OCI-LY7 (cell line): ENCODE data around the gene KCNK6. TPM values are rescaled to one million over a fixed set of nuclear protein-coding genes. Genes with fewer than 3 reads are reported as not detected.
"Not testable (repeated sequence)": the region's sequence is repeated elsewhere in the genome, so short reads cannot be mapped to it uniquely, and the experiment has no call there.

Experiments
- BruUV-seq: library from RNA; stranded (reverse); fragments of 400-500 nt; replicated peaks from 2 replicates; lab custom pipeline; 2021; lab: Mats Ljungman, UMichigan
- CTCF ChIA-PET: fragments of 300-600 bp; sonication (Branson Sonifier 250); formaldehyde crosslinking; loops from one replicate; lab custom pipeline; 2022; ENCODE audit warnings: antibody characterized with exemption; ENCODE audit not compliant: unreplicated experiment; lab: Charles Lee
- POLR2A ChIA-PET: fragments of 300-600 bp; sonication (Branson Sonifier 250); formaldehyde crosslinking; loops from one replicate; lab custom pipeline; 2022; ENCODE audit warnings: antibody characterized with exemption; lab: Charles Lee
- DNase-seq: peaks from one replicate; pipeline ENCODE4 v3.0.0-alpha.2; 2015; ENCODE audit warnings: low spot score
- H2AFZ ChIP-seq: fragments of 200-600 bp; sonication (generic), shearing (Covaris generic); 2 replicates; pipeline ENCODE4 v1.6.1; 2014; ENCODE audit warnings: mild to moderate bottlenecking, antibody characterized with exemption, low read length, moderate library complexity
- H3K27ac ChIP-seq: fragments of 200-600 bp; sonication (generic); 2 replicates; pipeline ENCODE4 v1.5.1; 2014; ENCODE audit warnings: mixed run types, low read depth, mild to moderate bottlenecking, moderate library complexity, low read length, inconsistent platforms; ENCODE audit not compliant: poor library complexity, severe bottlenecking
- H3K36me3 ChIP-seq: fragments of 200-600 bp; sonication (generic); 2 replicates; pipeline ENCODE4 v1.6.1; 2014; ENCODE audit warnings: mild to moderate bottlenecking, antibody characterized with exemption, low read length, moderate library complexity, mixed read lengths; ENCODE audit not compliant: insufficient read depth
- H3K4me1 ChIP-seq: fragments of 200-600 bp; sonication (generic); 2 replicates; pipeline ENCODE4 v1.5.1; 2014; ENCODE audit warnings: mild to moderate bottlenecking, low read length; ENCODE audit not compliant: insufficient read depth, poor library complexity, severe bottlenecking
- H3K4me2 ChIP-seq: fragments of 200-600 bp; sonication (generic); 2 replicates; pipeline ENCODE4 v1.6.1; 2014; ENCODE audit warnings: mild to moderate bottlenecking, low read length
- H3K4me3 ChIP-seq: fragments of 200-600 bp; sonication (generic); 2 replicates; pipeline ENCODE4 v1.5.1; 2014; ENCODE audit warnings: mild to moderate bottlenecking, low read depth, low read length; ENCODE audit not compliant: poor library complexity, severe bottlenecking
- H3K79me2 ChIP-seq: fragments of 200-600 bp; sonication (generic); 2 replicates; pipeline ENCODE4 v1.6.1; 2016; ENCODE audit warnings: low read depth, mild to moderate bottlenecking, low read length, moderate library complexity, mixed read lengths; ENCODE audit not compliant: insufficient read depth
- H3K9me2 ChIP-seq: fragments of 200-600 bp; sonication (generic); 2 replicates; pipeline ENCODE4 v1.6.1; 2016; ENCODE audit warnings: mild to moderate bottlenecking, low read length, mixed read lengths; ENCODE audit not compliant: insufficient read depth
- H3K9me3 ChIP-seq: fragments of 200-600 bp; sonication (generic); 2 replicates; pipeline ENCODE4 v1.6.1; 2014; ENCODE audit warnings: mild to moderate bottlenecking, mixed run types, low read length, mixed read lengths
- H4K20me1 ChIP-seq: fragments of 200-600 bp; sonication (generic); 2 replicates; pipeline ENCODE4 v1.6.1; 2014; ENCODE audit warnings: mild to moderate bottlenecking, antibody characterized with exemption, low read length, moderate library complexity, mixed read lengths; ENCODE audit not compliant: insufficient read depth
- EZH2phosphoT487 ChIP-seq: fragments of 200-600 bp; sonication (generic); IDR thresholded peaks from 2 replicates; pipeline ENCODE4 v1.6.1; 2018; ENCODE audit warnings: low read depth, borderline replicate concordance, mild to moderate bottlenecking, mixed run types, antibody characterized with exemption, low read length, moderate library complexity, mixed read lengths
- intact Hi-C: fragments of 100-400 bp; cut with micrococcal nuclease; formaldehyde crosslinking; loops from one replicate; pipeline ENCODE4 v1.10.0; 2022; ENCODE audit not compliant: unreplicated experiment
- total RNA-seq, 2 experiments: library from RNA; depleted of rRNA in 1 of 2; stranded (reverse); fragments of >200 nt in 1 of 2; shearing (Covaris generic) in 1 of 2; gene quantifications; 2 replicates each; pipeline ENCODE4 v1.2.3, GENCODE V29; 2014 to 2022
- TF ChIP-seq, protein P1 (sequence below): fragments of 200-600 bp; sonication (generic); conservative IDR thresholded peaks from 2 replicates; pipeline ENCODE4 v1.5.1; 2014; ENCODE audit warnings: mild to moderate bottlenecking, antibody characterized with exemption, low read length, moderate library complexity, mixed read lengths

Gene KCNK6
- total RNA-seq, 2 experiments from 2014 or later, result 1.7 to 6.9 TPM

DNA sequence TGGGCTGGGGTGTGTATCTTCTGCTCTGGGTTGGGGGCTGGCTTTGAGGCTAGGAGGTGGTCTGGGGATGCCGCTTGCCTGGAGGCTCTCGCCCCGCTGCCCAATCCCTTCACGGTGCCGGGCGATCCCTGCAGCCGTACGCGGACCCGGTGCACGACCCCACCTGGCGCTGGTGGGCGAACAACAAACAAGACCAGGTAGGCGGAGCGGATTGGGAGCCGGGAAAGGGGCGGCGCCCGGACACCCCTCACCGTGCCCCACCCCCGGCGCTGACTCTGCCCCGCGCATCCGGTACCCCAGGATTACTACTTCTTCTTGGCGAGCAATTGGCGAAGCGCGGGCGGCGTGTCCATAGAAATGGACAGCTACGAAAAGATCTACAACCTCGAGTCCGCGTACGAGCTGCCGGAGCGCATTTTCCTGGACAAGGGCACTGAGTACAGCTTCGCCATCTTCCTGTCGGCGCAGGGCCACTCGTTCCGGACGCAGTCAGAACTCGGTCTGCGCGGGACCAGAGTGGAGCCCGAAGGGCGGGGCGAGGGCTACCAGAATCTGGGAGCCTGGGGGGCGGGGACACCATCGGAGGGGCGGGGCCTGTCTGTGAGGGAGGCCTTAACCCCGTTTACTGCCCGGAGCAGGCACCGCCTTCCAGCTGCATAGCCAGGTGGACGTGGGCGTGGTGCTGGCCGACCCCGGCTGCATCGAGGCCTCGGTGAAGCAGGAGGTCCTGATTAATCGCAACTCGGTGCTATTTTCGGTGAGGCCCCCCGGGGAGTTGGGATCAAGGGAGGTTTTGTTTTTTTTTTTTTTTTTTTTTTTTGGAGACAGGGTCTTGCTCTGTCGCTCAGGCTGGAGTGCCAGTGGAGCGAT lies 42.7 kb downstream of the KCNK6 start:
- no peaks in the 10 kb centered on the region for H3K36me3 ChIP-seq
- peaks cover 11% of the 10 kb centered on the region for H3K4me1 ChIP-seq
- no peaks in the 10 kb centered on the region for H3K79me2 ChIP-seq
- peak overlapping the region; percentile 90 for H3K4me2 ChIP-seq
- POLR2A ChIA-PET, result interaction anchor here (1.1 kb wide), 1 partner anchor 12 kb away, joined by 8 read pairs; the partner anchor contains the start of gene PSMD8
- CTCF ChIA-PET, result no interaction called here
- H3K9me2 ChIP-seq, result no peaks in the 10 kb centered on the region
- H3K9me3 ChIP-seq, result no peaks in the 10 kb centered on the region
- peak overlapping the region; percentile 71 for H3K4me3 ChIP-seq
- intact Hi-C loops, result no loop called here
- H3K27ac ChIP-seq, result peak overlapping the region; percentile 37
- H4K20me1 ChIP-seq, result no peaks in the 10 kb centered on the region
- peak overlapping the region; percentile 96 for H2AFZ ChIP-seq
- peak; percentile 74 for DNase-seq
- no TSS peak for BruUV-seq
- TF ChIP-seq, protein P1, sequence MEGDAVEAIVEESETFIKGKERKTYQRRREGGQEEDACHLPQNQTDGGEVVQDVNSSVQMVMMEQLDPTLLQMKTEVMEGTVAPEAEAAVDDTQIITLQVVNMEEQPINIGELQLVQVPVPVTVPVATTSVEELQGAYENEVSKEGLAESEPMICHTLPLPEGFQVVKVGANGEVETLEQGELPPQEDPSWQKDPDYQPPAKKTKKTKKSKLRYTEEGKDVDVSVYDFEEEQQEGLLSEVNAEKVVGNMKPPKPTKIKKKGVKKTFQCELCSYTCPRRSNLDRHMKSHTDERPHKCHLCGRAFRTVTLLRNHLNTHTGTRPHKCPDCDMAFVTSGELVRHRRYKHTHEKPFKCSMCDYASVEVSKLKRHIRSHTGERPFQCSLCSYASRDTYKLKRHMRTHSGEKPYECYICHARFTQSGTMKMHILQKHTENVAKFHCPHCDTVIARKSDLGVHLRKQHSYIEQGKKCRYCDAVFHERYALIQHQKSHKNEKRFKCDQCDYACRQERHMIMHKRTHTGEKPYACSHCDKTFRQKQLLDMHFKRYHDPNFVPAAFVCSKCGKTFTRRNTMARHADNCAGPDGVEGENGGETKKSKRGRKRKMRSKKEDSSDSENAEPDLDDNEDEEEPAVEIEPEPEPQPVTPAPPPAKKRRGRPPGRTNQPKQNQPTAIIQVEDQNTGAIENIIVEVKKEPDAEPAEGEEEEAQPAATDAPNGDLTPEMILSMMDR, result 0 out of 2 replicates have a peak, but pooled peaks have one; percentile 4
- TF ChIP-seq EZH2phosphoT487, result no peak

DNA sequence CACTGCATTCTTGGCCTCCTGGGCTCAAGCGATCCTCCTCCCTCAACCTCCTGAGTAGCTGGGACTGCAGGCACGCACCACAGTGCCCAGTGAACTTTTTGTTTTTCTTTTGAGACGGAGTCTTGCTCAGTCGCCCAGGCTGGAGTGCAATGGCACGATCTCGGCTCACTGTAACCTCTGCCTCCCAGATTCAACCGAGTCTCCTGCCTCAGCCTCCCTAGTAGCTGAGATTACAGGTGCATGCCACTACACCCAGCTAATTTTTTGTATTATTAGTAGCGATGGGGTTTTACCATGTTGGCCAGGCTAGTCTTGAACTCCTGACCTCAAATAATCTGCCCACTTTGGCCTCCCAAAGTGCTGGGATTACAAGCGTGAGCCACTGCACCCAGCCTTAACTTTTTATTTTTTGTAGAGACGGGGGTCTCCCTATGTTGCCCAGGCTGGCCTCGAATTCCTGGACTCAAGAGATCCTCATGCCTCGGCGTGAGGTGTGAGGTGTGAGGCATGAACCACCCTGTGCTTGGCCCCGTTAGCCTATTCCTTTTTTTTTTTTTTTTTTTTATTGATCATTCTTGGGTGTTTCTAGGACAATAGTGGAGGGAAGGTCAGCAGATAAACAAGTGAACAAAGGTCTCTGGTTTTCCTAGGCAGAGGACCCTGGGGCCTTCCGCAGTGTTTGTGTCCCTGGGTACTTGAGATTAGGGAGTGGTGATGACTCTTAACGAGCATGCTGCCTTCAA lies 43.5 kb downstream of the KCNK6 start:
- H2AFZ ChIP-seq, BruUV-seq, H3K9me2 ChIP-seq, CTCF ChIA-PET, H4K20me1 ChIP-seq, H3K27ac ChIP-seq, intact Hi-C loops, H3K36me3 ChIP-seq, H3K9me3 ChIP-seq, POLR2A ChIA-PET, H3K79me2 ChIP-seq, DNase-seq: not testable (repeated sequence)
- Histone ChIP-seq H3K4me3 (peak overlapping the region; percentile 71), H3K4me1 (peaks cover 11% of the 10 kb centered on the region), H3K4me2 (peak overlapping the region; percentile 90)

DNA sequence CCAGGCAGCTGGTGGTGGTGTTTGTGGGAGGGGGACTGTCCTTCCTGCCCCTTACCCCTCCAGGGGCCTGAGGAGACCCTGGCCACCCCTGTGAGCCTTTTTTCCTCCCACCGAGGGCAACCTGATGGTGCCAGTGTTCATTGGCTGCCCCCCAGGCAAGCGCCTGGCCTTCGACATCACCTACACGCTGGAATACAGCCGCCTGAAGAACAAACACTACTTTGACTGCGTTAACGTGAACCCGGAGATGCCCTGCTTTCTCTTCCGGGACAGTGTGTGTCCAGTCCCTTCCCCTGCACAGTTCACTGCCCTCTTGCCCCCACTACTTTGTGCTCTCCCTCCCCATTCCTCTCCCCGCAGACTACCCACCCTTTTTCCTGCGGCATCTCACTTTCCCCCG lies 47.4 kb downstream of the KCNK6 start:
- BruUV-seq, result no TSS peak
- H2AFZ ChIP-seq, result no peak overlapping the region
- H3K36me3 ChIP-seq, result no peaks in the 10 kb centered on the region
- TF ChIP-seq EZH2phosphoT487, result no peak
- TF ChIP-seq, protein P1, result no peak
- no peaks in the 10 kb centered on the region for H4K20me1 ChIP-seq
- ChIA-PET POLR2A (interaction anchor here (0.6 kb wide), 1 partner anchor 10 kb away, joined by 3 read pairs; no protein-coding TSS in a partner anchor), CTCF (no interaction called here)
- H3K4me2 ChIP-seq, result no peak overlapping the region
- H3K4me1 ChIP-seq, result peaks cover 7% of the 10 kb centered on the region
- H3K9me3 ChIP-seq, result no peaks in the 10 kb centered on the region
- no peaks in the 10 kb centered on the region for H3K79me2 ChIP-seq
- DNase-seq, result no peak
- intact Hi-C loops, result no loop called here
- H3K4me3 ChIP-seq, result no peak overlapping the region
- no peak overlapping the region for H3K27ac ChIP-seq
- no peaks in the 10 kb centered on the region for H3K9me2 ChIP-seq
